ENCODE measurements around the gene INF2. TPM values are rescaled to one million over a fixed set of nuclear protein-coding genes. Genes with fewer than 3 reads are reported as not detected.

Gene INF2
- total RNA-seq, 1 donor from 2014 or later: 126 TPM

DNA sequence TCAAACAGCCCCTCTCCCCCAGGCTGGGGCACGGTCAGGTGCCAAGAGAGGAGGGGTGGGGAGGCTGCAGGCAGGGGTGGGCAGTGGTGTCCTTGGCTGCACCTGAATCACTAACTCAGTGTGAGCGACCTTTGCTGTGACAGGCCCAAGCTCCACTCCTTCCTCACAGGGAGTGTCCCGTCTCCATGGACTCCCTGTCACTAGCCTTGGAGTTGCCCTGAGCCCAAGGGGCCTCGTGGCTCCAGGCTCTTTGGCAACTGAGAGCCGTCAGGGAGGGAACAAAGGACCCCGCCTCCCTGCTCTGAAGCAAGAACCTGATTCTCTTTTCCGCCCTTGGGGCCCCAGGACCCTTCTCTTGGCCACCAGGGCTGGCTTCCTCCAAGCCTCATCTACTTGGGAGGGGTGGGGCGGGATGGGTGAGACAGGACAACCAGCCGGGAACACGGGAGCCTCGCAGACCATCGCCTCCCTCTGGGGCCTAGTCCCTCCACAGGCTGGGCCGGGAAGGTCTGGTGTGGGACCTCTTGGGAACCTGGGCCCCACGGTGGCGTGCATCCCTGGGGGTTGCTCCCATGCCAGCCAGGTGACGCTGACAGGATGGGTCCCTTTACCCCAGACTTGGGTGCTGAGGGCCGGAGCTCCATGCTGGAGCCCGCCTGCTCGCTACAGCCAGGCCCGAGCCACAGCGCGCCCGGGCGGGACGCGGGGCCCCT is 33.7 kb downstream of the INF2 start:
- no peak overlapping the region for H3K9ac ChIP-seq (ENCODE audit: low read length)
- no peak overlapping the region for H2AFZ ChIP-seq (ENCODE audit: low read depth, low read length)
- H3K79me2 ChIP-seq (ENCODE audit: insufficient read depth, low read length): no peaks in the 10 kb centered on the region
- peaks cover 21% of the 10 kb centered on the region for H3K4me1 ChIP-seq (ENCODE audit: insufficient read depth, low read length)
- H3K36me3 ChIP-seq (ENCODE audit: insufficient read depth, low read length): no peaks in the 10 kb centered on the region
- no peaks in the 10 kb centered on the region for H3K9me3 Mint-ChIP-seq (ENCODE audit: unreplicated experiment)
- no peaks in the 10 kb centered on the region for H3K9me3 ChIP-seq (ENCODE audit: insufficient read depth, low read depth, low read length)
- H3K36me3 Mint-ChIP-seq (ENCODE audit: low read depth, unreplicated experiment): peaks cover 3% of the 10 kb centered on the region
- TF ChIP-seq, protein P1, sequence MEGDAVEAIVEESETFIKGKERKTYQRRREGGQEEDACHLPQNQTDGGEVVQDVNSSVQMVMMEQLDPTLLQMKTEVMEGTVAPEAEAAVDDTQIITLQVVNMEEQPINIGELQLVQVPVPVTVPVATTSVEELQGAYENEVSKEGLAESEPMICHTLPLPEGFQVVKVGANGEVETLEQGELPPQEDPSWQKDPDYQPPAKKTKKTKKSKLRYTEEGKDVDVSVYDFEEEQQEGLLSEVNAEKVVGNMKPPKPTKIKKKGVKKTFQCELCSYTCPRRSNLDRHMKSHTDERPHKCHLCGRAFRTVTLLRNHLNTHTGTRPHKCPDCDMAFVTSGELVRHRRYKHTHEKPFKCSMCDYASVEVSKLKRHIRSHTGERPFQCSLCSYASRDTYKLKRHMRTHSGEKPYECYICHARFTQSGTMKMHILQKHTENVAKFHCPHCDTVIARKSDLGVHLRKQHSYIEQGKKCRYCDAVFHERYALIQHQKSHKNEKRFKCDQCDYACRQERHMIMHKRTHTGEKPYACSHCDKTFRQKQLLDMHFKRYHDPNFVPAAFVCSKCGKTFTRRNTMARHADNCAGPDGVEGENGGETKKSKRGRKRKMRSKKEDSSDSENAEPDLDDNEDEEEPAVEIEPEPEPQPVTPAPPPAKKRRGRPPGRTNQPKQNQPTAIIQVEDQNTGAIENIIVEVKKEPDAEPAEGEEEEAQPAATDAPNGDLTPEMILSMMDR (IDR thresholded peaks at IDR 0.05; ENCODE audit: insufficient read depth, low read depth, low read length): no peak
- TF ChIP-seq EZH2 (IDR thresholded peaks at IDR 0.05; ENCODE audit: insufficient read depth, low read length): no peak
- H3K27me3 ChIP-seq (ENCODE audit: insufficient read depth, low read length): no peaks in the 10 kb centered on the region
- no peak overlapping the region for H3K27ac ChIP-seq (ENCODE audit: low read depth, low read length)
- peaks cover 36% of the 10 kb centered on the region for H4K20me1 ChIP-seq (ENCODE audit: insufficient read depth, low read length)
- no peak overlapping the region for H3K4me3 ChIP-seq (ENCODE audit: insufficient read depth, low read depth, low read length)
- H3K4me1 Mint-ChIP-seq (ENCODE audit: low read depth, unreplicated experiment): peaks cover 7% of the 10 kb centered on the region
- no peak for DNase-seq (ENCODE audit: low read depth)
- H3K4me3 Mint-ChIP-seq (ENCODE audit: unreplicated experiment): no peak overlapping the region
- peaks cover 9% of the 10 kb centered on the region for H3K27me3 Mint-ChIP-seq (ENCODE audit: low read depth, unreplicated experiment)
- no peak for FAIRE-seq
- H3K4me2 ChIP-seq (ENCODE audit: low read length): peak overlapping the region; percentile 81
- no peak overlapping the region for H3K27ac Mint-ChIP-seq (ENCODE audit: unreplicated experiment)

DNA sequence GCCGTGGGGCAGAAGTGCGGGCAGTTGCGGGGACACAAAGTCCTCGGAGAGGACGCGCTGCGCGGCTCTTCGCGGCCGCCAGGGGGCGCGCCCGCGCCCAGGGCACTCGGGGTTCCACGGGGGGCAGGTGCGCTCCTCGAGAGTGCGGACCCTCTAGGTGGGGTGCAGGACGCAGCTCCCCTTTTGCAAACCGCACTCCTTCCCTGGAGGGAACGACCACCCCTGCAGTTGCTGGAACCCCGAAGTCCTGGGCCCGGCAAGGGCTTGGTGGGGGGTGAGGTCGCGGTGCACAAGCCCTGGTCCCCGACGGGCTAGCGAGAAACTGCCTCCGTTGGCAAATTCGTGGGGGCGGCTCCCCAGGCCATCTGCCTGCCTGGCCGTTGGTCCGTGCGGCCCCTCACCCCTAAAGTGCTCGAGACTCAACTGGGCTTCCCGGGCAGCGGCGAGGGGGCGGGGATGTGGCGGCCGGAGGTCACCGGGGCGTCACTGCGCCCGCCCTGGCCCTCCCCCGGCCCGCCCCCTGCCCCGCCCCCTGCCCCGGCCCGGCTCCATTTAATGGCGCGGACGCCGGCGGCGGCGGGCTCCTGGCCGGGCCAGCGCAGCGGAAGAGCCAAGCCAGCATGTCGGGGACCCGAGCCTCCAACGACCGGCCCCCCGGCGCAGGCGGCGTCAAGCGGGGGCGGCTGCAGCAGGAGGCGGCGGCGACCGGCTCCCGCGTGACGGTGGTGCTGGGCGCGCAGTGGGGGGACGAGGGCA is 34.4 kb downstream of the INF2 start, which contains the start of gene ADSS1:
Gene ADSS1, plus strand, starts transcription at position 579 of the 756 bp plus-strand sequence. Its CDS starts 42 bp downstream, at position 621.
- H3K9me3 ChIP-seq (ENCODE audit: insufficient read depth, low read depth, low read length): no peaks in the 10 kb centered on the region
- H3K27me3 ChIP-seq (ENCODE audit: insufficient read depth, low read length): no peaks in the 10 kb centered on the region
- H3K27ac ChIP-seq (ENCODE audit: low read depth, low read length): no peak within 1 kb of the TSS
- H3K27ac Mint-ChIP-seq (ENCODE audit: unreplicated experiment): no peak within 1 kb of the TSS
- H3K4me2 ChIP-seq (ENCODE audit: low read length): peak within 1 kb of the TSS; percentile 81
- H3K4me1 Mint-ChIP-seq (ENCODE audit: low read depth, unreplicated experiment): peaks cover 7% of the 10 kb centered on the region
- peaks cover 3% of the 10 kb centered on the region for H3K36me3 Mint-ChIP-seq (ENCODE audit: low read depth, unreplicated experiment)
- H3K9me3 Mint-ChIP-seq (ENCODE audit: unreplicated experiment): no peaks in the 10 kb centered on the region
- H3K79me2 ChIP-seq (ENCODE audit: insufficient read depth, low read length): no peaks in the 10 kb centered on the region
- H3K4me1 ChIP-seq (ENCODE audit: insufficient read depth, low read length): peaks cover 21% of the 10 kb centered on the region
- FAIRE-seq (no peak), DNase-seq (ENCODE audit: low read depth) (no peak)
- H2AFZ ChIP-seq (ENCODE audit: low read depth, low read length): peak within 1 kb of the TSS; percentile 41
- TF ChIP-seq, protein P1 (IDR thresholded peaks at IDR 0.05; ENCODE audit: insufficient read depth, low read depth, low read length): peak; percentile 39
- no peak for TF ChIP-seq EZH2 (IDR thresholded peaks at IDR 0.05; ENCODE audit: insufficient read depth, low read length)
- peak within 1 kb of the TSS; percentile 50 for H3K4me3 Mint-ChIP-seq (ENCODE audit: unreplicated experiment)
- peak within 1 kb of the TSS; percentile 44 for H3K4me3 ChIP-seq (ENCODE audit: insufficient read depth, low read depth, low read length)
- H4K20me1 ChIP-seq (ENCODE audit: insufficient read depth, low read length): peaks cover 31% of the 10 kb centered on the region
- H3K27me3 Mint-ChIP-seq (ENCODE audit: low read depth, unreplicated experiment): peaks cover 12% of the 10 kb centered on the region
- H3K36me3 ChIP-seq (ENCODE audit: insufficient read depth, low read length): no peaks in the 10 kb centered on the region
- H3K9ac ChIP-seq (ENCODE audit: low read length): no peak within 1 kb of the TSS
